NOMO-1 (cell line): Measurements from ENCODE around the gene ACYP1.
"Not testable (repeated sequence)": the region's sequence is repeated elsewhere in the genome, so short reads cannot be mapped to it uniquely, and the experiment has no call there.

Experiments
- DNase-seq, 2 experiments: peaks; one replicate each; lab custom pipeline; 2025; ENCODE audit not compliant: unreplicated experiment in 2 of 2; lab: John Stamatoyannopoulos, UW

The ACYP1 gene

DNA sequence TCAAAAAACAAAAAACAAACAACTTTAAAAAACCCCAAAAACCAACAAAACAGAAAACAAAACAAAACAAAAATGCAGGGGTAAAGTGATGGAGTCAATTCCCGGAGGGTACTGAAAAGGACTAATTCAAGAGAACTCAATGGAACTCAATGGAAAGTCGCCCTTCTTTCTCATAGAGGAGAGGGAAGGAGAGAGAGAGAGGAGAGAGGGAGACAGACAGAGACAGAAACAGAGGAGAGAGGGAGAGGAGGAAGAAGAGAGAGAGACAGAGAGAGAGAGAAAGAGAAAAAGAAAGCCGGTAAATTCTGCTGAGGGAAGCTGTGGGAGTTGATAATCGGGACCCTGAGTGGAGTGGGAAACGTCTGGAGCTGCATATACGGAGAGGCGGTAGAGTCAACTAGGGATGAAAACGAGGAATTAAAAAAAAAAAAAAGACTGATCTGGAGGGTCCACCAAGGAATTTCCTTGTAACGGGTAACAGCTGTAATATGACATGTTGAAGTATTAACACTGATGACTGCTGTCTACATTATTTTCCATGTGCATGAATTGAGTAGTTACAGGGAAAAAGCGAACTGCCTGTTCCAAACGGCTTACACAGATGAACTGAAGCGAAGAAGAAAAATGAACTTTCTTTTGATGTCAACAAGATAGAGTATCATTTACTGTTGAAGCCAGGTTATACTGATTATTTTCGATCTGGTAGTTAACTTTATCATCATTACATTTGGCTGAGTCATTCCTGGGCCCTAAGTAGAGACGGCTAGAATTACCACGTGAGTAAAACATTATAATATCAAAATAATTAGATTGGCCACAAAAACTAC, 4.7 kb upstream of the ACYP1 start:
- DNase-seq, result peak in 1 of 2 experiments; percentile 72

DNA sequence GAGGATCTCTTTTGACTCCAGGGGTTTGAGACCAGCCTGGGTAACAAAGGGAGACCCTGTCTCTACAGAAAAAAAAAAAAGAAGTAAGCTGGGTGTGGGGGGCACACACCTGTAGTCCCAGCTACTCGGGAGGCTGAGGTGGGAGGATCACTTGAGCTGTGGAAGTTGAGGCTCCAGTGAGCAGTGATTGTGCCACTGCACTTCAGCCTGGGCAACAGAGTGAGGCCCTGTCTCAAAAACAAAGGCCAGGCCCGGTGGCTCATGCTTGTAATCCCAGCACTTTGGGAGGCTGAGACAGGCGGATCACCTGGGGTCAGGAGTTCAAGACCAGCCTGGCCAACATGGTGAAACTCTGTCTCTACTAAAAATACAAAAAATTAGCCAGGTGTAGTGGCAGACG, 3.9 kb upstream of the ACYP1 start:
- DNase-seq, result not testable (repeated sequence)

DNA sequence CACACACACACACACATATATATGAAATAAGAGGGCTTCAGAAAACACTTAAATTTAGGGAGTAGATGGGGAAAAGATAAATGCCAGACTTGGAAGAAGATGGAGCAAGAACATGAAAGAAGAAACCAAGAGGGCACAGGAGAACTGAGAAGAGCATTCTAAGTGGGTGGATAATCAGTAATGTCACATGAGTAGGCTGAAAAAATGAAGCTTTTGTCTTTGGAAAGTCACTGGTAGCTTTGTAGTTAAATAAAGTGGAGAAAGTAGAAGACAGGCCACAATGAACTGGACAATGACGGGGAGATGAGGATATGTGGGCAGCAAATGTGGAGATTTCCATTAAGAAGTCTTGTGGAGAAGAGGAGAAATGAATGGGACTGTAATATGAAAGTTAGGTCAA, 3.4 kb upstream of the ACYP1 start:
- DNase-seq, result no peak

DNA sequence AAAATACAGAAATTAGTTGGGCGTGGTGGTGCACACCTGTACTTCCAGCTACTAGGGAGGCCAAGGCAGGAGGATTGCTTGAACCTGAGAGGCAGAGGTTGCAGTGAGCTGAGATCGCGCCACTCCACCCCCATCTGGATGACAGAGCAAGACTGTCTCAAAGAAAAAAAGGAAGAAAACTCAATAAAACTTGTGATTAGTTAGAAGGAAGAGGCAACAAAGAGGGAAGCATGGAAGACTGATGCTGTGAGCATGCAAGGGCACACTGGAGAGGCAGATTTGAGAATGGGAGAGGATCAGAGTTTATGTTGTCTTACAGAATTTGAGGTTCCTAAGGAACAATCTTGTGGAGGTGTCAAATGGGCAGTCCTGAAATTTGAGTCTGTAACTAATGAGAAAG, 2.9 kb upstream of the ACYP1 start:
- DNase-seq, result no peak

DNA sequence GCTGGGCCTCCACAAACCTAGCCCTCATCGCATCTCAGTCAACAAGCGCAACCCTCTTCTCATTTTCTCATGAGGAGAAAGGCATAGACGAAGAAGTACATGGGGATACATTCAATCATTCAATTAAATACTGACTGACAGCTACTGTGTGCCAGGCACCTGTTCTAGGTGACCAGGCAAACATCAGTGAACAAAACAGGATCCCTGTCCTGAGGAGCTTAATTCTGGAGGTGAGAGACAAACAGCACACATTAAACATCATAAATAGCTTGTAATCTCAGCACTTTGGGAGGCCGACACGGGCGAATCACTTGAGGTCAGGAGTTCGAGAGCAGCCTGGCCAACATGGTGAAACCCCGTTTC, 362 bp upstream of the ACYP1 start:
- DNase-seq, result no peak

DNA sequence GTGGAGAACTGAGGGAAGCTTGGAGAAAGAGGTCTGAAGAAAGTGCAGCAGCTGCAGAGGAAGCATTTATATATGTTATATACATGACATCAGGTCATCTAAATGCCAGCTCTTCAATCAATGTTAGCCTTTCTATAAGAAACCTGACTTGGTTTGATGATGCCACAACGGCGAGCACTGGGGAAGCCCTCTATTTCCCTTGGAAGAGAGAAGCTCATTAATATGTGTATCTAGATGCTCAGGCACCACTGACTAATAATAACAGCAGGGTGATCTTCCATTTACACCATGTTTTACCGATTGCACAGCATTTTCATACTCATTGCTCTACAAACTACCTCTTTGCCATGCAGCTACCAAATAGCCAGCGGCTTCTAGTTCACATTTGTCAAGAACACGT, 811 bp downstream of the ACYP1 start:
- DNase-seq, result no peak

DNA sequence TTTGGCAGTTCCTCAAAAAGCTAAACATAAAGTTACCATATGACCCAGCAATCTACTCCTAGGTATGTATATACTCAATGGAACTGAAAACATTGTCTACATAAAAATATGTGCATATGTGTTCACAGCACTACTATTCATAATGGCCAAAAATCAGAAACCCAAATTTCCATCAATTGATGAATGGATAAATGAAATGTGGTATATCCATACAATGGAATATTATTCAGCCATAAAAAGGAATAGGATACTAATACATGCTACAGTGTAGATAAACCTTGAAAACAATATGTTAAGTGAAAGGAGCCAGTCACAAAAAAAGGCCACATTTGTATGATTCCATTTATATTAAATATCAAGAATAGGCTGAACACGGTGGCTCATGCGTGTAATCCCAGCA, 3.4 kb downstream of the ACYP1 start:
- DNase-seq, result no peak

DNA sequence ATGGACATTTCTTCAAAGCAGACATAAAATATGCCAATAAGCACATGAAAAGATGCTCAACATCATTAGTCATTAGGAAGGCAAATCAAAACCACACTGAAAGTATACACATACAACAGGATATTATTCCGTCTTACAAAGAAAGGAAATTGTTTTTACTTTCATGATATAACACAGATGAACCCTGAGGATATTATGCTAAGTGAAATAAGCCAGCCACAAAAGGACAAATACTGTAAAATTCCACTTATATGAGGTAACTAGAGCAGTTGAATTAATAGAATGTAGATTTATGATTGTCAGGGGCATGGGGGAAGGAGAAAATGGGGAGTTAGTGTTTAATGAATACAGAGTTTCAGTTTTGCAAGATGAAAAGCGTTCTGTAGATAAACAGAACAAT, 4.2 kb downstream of the ACYP1 start:
- DNase-seq, result no peak

DNA sequence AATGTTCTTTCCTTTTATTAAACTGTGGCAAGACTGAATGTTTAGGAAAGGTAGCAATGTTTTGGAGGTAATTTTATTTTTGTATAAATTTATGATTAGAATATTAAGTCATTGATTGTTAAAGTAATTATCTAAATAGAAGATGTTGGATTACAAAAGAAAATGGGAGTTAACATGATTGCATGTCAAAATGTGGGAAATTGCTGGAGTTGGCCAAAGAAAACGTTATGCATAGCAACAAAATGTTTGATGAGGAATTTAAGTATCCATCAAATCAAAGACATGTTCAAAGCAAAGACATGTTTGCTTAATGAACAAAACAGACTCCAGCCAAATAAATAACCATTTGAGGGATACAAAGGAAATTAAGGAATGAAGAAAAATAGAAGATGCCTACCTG, 9.4 kb downstream of the ACYP1 start:
- no peak for DNase-seq

DNA sequence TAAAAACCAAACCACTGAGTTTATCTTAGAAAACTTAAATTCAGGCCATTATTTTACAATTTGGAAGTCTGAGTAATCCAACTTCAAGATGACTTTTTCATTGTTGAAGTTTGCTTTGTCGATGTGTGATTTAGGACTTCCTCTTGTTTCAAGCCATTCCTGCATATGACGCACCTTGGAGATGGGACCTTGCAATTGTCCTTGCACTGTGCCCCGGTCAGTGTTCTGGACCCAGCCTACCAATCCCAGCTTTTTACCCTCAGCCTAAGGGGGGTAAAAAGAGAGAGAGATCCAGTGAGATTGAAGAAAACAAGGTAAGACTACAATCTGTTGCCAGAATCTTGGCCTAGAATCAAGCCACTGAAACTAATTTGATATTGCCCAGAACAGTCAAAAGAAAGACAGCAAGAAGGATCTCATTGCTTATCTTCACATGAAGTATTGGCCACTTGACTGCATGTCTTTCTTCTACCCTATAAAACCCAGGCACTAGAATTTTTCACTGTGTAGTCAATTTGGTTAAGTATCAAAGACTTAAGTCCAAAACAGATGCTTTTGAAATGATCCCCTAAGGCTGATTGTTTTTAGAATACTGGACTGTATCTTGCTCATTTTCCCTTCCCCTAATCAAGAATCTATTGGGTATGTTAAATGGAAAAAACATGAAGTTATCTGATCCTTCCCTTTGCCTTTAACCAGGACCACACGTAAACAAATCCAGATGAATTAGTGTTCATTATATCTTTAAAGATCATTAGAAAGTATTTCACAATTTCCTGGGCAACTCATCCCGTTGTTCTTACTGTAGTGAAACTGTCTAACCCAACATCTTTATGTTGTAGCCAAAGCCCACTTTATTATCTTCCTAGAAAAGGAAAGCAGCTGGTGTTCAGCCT, 10.2 kb downstream of the ACYP1 start:
- DNase-seq, result no peak

DNA sequence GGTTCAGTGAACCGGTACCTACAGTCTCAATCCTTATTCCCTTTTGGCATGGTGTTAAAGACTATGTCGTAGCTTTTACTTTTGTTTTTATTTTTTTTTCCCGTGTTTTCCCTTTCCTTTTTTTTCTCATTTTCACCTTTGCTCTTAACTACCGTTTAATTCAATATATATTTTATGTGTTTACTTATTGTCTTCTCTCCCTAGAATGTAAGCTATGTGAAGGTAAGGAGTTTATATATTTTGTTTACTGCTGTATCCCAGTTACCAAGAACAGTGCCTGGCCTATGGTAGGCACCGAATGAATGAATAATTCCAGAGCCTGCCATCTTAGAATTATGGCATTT, 12.3 kb downstream of the ACYP1 start:
- no peak for DNase-seq

DNA sequence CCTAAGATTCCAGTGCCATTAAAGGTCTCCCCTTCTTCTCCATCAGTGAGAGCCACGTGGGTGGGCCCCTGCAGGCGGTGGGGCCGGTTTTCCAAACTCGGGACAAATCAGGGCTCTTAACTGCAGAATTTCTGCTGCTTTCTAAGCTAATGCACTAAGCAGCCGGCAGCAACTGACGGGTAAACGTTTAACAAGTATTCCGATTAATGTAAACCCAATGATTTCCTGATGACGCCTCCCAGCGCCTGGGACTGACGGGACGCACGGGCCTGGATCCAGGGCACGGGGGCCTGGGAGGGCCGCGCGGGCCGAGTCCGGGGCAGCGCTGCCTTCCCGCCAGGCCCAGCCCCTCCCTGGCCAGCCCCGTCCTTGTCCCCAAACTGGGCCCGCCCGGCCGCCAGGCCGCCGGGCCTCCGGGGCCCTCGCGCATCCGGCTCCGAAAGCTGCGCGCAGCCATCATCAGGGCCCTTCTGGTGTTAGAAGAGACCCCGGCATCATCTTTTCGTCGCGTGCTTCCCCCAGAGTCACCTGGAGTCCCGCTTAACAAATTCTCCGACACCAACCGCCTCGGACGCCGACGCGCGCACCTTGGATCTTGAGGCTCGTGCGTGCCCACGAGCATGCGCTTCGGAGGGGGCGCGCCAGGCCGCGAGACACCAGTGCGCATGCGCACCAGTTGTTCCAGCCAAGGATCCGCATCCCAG, 12.8 kb downstream of the ACYP1 start, which contains the start of gene MLH3:
Gene MLH3, minus strand, starts transcription at position 616 of the 704 bp plus-strand sequence. CDS start 1,812 bp downstream, outside the sequence.
- peak; percentile 67 to 77 for DNase-seq

DNA sequence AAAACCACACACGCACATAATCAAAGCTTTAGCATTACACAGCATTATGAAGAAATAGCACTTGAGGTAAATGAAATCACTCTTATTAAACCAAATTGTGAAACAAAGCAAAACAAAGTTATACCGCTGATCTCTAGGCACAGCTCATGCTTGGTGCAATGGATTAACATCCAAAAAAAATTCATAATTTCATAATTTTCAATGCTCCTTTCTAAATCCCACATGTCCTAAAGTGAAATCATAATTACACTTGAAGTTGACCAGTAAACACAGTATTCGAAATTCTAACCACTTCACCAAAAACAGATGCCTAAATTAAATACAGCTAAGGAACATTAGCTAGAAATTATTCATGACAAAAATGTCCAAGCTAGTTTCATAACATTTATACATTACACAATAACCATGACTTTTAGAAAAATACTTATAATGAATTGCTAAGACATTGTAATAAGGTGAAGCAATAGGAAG, 14.1 kb downstream of the ACYP1 start:
- peak in 1 of 2 experiments; percentile 45 for DNase-seq

DNA sequence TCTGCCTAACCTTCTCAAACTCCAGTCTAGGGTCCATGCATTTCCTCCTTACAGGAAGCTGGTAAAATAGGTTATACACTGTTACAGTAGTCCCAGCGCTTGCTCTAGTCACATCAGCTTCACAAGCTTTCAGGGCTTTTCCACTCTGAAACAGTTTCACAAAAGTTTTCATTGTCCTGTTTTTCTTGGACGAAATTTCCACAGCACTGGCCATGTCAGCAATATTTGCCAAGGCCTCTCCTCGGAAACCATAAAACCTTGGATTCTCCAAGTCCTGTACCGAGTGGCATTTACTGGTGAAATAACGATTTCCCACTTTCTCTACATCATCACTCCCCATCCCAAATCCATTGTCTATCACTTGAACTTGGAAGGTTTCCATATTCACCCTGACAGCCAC, 14.7 kb downstream of the ACYP1 start:
- DNase-seq, result no peak

DNA sequence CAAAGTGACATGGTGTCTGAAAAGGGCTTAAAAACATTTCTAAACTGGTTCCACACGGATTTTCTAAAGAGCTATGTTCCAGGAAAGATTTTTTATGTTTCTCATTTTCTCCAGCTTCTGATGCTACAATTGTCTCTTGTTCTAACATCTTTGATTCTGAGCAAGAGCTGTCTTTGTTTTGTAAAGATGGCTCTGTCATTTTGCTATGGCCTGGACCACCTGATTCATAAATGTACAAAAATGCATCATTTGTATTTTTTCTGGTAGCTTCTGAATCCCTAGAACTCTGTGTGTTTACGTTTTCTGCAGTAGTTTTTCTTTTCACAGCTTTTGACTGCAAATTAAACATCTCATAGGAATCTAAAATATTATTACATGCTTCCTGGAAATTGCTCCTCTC, 15.7 kb downstream of the ACYP1 start:
- no peak for DNase-seq

DNA sequence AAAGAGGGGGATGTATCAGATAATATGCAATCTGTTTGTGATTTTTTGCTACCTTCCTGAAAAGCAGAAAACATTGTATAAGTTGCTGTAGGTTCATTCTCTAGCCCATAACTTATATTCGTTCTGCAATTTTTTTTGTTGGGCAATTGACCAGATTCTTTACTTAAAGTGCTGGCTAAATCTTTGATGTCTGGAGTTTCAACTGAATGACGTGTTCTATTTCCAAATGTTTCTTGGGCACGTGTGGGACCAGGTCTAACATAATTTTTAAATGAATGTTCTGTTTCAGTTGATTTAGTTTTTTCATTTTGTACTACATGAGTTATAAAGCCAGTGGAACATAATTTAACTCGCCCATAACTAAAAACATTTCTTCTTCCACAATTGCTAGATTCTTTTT, 16.3 kb downstream of the ACYP1 start:
- DNase-seq, result no peak

DNA sequence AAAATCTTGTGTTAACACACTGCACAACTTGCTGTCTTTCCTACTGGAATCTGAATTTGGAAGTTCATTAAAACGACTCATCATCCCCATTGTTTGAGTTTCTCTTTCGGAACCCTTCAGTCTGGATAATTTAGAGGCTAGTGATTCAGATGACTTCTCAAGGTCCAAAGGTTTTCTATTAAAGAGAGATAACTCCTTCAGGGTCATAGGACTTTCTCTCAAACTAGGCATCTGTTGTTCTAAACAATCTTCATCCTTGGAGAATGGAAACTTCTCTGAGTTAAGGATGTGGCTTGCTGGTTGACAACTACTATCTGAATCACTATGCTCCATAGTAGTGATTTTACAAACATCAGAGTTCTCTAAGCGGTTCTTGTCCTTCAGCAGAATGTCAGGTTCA, 16.9 kb downstream of the ACYP1 start:
- no peak for DNase-seq

DNA sequence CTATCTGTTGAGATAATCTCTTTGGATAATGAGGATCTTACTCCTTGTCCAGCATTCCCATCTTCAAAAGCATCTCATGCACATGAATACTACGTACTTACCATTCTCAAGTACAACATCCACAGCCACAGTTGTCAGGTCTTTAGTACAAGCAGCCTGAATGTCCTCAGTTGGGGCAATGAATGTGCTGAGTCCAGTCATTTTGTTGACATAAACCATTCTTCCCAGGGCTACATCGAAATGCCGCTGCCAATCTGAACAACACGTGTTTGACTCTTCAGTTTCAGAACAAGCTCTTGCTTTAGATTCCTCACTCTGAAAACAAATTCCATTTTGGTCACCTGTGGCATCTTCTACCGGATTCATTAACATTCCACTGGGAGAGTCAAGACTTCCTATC, 17.5 kb downstream of the ACYP1 start:
- no peak for DNase-seq

DNA sequence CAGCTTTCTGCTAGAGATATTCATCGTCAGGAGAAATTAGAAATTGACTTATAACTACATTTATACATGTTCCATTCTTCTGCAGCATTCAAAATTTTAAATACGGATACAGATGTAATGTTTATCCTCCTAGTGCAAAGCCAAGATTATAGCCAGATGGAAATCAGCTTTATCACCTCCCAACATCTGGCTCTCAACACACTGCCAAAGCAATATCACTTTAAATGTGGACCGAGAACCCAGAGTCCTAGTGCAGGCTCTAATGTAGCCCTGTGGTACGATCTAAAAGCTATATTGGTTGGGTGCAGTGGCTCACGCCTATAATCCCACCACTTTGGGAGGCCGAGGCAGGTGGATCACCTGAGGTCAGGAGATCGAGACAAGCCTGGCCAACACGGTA, 19.1 kb downstream of the ACYP1 start:
- no peak for DNase-seq

DNA sequence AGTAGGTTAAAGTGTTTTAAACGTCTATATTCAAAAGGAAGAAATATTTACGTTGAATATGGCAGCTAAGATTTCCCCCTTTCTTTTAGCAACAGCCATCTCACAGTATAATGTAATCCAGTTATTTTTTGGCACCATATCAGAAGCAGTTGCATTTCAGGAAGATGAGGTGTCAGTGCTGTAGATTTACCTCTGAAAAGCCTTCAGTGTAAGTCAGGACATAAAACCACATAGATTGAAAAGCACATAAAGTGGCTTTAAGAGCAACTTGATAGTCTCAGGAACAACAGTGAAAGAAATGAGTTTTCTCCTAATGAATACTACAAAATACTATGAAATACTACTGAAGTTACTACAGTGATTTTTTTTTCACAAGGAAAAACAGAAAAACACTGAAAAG, 19.5 kb downstream of the ACYP1 start:
- DNase-seq, result no peak

DNA sequence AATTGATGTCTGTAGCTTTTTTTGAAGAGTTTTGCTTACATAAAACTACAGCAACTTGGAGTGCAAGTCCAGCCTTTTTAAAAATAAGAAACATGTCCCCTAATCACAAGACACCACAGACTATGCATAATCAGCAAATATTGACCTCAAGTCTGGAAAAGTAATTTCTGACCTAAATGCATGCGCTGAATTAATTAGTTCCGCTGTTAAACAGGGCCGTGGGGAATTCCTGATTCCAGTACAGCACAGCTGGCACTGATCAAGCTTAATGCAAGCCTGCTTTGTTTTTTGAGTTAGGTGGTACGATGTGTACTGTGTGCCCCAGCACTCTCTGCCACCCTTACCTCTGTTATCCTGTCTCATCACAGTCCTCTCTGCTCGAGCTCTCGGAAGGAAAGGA, 21.8 kb downstream of the ACYP1 start:
- DNase-seq, result no peak
